HepG2 (cell line): ENCODE measurements around the gene MRFAP1. TPM values are rescaled to one million over a fixed set of nuclear protein-coding genes. Genes with fewer than 3 reads are reported as not detected.

Source experiments
- CENPX ChIP-seq: sonication (generic); formaldehyde crosslinking; IDR thresholded peaks from 2 replicates; pipeline ENCODE4 v1.9.0; 2021; ENCODE audit warnings: mild to moderate bottlenecking, missing genetic modification reagents, moderate library complexity
- HINFP ChIP-seq: sonication (generic); formaldehyde crosslinking; IDR thresholded peaks from 2 replicates; pipeline ENCODE4 v1.4.0; 2020; ENCODE audit warnings: low read depth, mild to moderate bottlenecking, missing genetic modification reagents
- IKZF4 ChIP-seq: sonication (generic); formaldehyde crosslinking; IDR thresholded peaks from 2 replicates; pipeline ENCODE4 v1.5.1; 2020; ENCODE audit warnings: borderline replicate concordance, mild to moderate bottlenecking, low read depth, missing genetic modification reagents; ENCODE audit errors: not compliant biosample characterization
- JARID2 ChIP-seq: sonication (generic); formaldehyde crosslinking; IDR thresholded peaks from 2 replicates; pipeline ENCODE4 v1.8.1; 2023; ENCODE audit warnings: missing genetic modification reagents, inconsistent platforms; ENCODE audit not compliant: insufficient replicate concordance
- NFATC3 ChIP-seq: sonication (generic); formaldehyde crosslinking; IDR thresholded peaks from 2 replicates; pipeline ENCODE4 v1.5.1; 2020; ENCODE audit warnings: mild to moderate bottlenecking, missing genetic modification reagents
- PAF1 ChIP-seq: IDR thresholded peaks from 2 replicates; pipeline ENCODE4 v1.6.1; 2016; ENCODE audit warnings: missing genetic modification reagents, missing compliant biosample characterization
- POGZ ChIP-seq: sonication (generic); formaldehyde crosslinking; IDR thresholded peaks from 2 replicates; pipeline ENCODE4 v1.4.0; 2020; ENCODE audit warnings: mild to moderate bottlenecking, missing genetic modification reagents
- RAD51 ChIP-seq: fragments of 450-650 bp; IDR thresholded peaks from 2 replicates; pipeline ENCODE4 v1.6.1; 2016; ENCODE audit warnings: borderline replicate concordance
- SP140L ChIP-seq: sonication (generic); formaldehyde crosslinking; IDR thresholded peaks from 2 replicates; pipeline ENCODE4 v1.4.0; 2020; ENCODE audit warnings: missing genetic modification reagents, borderline replicate concordance
- SP5 ChIP-seq: IDR thresholded peaks from 2 replicates; pipeline ENCODE4 v1.6.1; 2016; ENCODE audit warnings: low read depth, borderline replicate concordance
- SPEN ChIP-seq: sonication (generic); formaldehyde crosslinking; IDR thresholded peaks from 2 replicates; pipeline ENCODE4 v1.5.1; 2020; ENCODE audit warnings: low read depth, mild to moderate bottlenecking, missing genetic modification reagents
- SRF ChIP-seq: IDR thresholded peaks from 2 replicates; pipeline ENCODE4 v1.6.1; 2011; ENCODE audit warnings: mild to moderate bottlenecking, low read depth, low read length, moderate library complexity
- TBX2 ChIP-seq: sonication (generic); formaldehyde crosslinking; IDR thresholded peaks from 2 replicates; pipeline ENCODE4 v1.5.0; 2020; ENCODE audit warnings: missing genetic modification reagents, mild to moderate bottlenecking, borderline replicate concordance
- TEAD2 ChIP-seq: sonication (generic); formaldehyde crosslinking; IDR thresholded peaks from 2 replicates; pipeline ENCODE4 v1.9.0; 2021; ENCODE audit warnings: missing genetic modification reagents
- ZNF274 ChIP-seq: sonication (generic); formaldehyde crosslinking; IDR thresholded peaks from 2 replicates; pipeline ENCODE4 v1.5.1; 2020; ENCODE audit warnings: mild to moderate bottlenecking, missing genetic modification reagents
- ZSCAN30 ChIP-seq: sonication (generic); formaldehyde crosslinking; IDR thresholded peaks from 2 replicates; pipeline ENCODE4 v1.5.0; 2020; ENCODE audit warnings: mild to moderate bottlenecking, missing genetic modification reagents
- polyA plus RNA-seq, 8 experiments: library from polyadenylated mRNA; depleted of rRNA in 3 of 8; stranded (reverse) in 7 of 8; unstranded in 1 of 8; fragments of >200 nt; fragmentation: Illumina TruSeq in 4 of 8; extraction: Trizol in 4 of 8; gene quantifications; 2 replicates each; pipeline versions ENCODE4 v1.2.1 to v1.2.3, GENCODE V29; 2011 to 2016; ENCODE audit warnings: low read depth in 4 of 8, missing spikeins in 1 of 8, mixed read lengths in 1 of 8; ENCODE audit not compliant: insufficient read depth in 1 of 8
- total RNA-seq, 5 experiments: library from RNA; depleted of rRNA; stranded (reverse); fragments of >200 nt; fragmentation: Illumina TruSeq; extraction: Trizol; gene quantifications; 2 replicates each; pipeline ENCODE4 v1.2.3, GENCODE V29; 2016; ENCODE audit warnings: low read depth in 1 of 5
- TF ChIP-seq, protein P1 (sequence below): sonication (generic); formaldehyde crosslinking; IDR thresholded peaks from 2 replicates; pipeline ENCODE4 v1.4.0; 2020; ENCODE audit warnings: missing genetic modification reagents, borderline replicate concordance
- TF ChIP-seq, protein P2 (sequence below): sonication (generic); formaldehyde crosslinking; IDR thresholded peaks from 2 replicates; pipeline ENCODE4 v1.5.0; 2020; ENCODE audit warnings: mild to moderate bottlenecking, missing genetic modification reagents
- TF ChIP-seq, protein P3 (sequence below): sonication (generic); formaldehyde crosslinking; IDR thresholded peaks from 2 replicates; pipeline ENCODE4 v1.5.0; 2020; ENCODE audit warnings: mild to moderate bottlenecking, missing genetic modification reagents

MRFAP1 gene
- total and polyA plus RNA-seq, 2 of the 13 experiments (the other 11 are each of a cell fraction or from before 2014, with no cell fraction given), result 112 to 158 TPM

- peak; percentile 41; the same call in 1 of the 2 replicates for TF ChIP-seq HINFP (CRISPR knock-in tag)
- TF ChIP-seq TEAD2 (CRISPR knock-in tag), result 0 out of 2 replicates have a peak, but pooled peaks have one; percentile 36
- TF ChIP-seq SPEN (CRISPR knock-in tag), result peak; percentile 93
- TF ChIP-seq PAF1 (CRISPR knock-in tag), result no peak
- TF ChIP-seq ZSCAN30 (CRISPR knock-in tag), result 0 out of 2 replicates have a peak, but pooled peaks have one; percentile 80
- TF ChIP-seq NFATC3, result no peak
- no peak for TF ChIP-seq IKZF4 (CRISPR knock-in tag)
- TF ChIP-seq ZNF274 (CRISPR knock-in tag), result peak; percentile 60; the same call in 1 of the 2 replicates
- TF ChIP-seq SP140L, result no peak
- peak; percentile 27 for TF ChIP-seq JARID2
- TF ChIP-seq CENPX (CRISPR knock-in tag), result no peak
- TF ChIP-seq, protein P1, sequence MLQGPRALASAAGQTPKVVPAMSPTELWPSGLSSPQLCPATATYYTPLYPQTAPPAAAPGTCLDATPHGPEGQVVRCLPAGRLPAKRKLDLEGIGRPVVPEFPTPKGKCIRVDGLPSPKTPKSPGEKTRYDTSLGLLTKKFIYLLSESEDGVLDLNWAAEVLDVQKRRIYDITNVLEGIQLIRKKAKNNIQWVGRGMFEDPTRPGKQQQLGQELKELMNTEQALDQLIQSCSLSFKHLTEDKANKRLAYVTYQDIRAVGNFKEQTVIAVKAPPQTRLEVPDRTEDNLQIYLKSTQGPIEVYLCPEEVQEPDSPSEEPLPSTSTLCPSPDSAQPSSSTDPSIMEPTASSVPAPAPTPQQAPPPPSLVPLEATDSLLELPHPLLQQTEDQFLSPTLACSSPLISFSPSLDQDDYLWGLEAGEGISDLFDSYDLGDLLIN, result no peak
- TF ChIP-seq, protein P2, sequence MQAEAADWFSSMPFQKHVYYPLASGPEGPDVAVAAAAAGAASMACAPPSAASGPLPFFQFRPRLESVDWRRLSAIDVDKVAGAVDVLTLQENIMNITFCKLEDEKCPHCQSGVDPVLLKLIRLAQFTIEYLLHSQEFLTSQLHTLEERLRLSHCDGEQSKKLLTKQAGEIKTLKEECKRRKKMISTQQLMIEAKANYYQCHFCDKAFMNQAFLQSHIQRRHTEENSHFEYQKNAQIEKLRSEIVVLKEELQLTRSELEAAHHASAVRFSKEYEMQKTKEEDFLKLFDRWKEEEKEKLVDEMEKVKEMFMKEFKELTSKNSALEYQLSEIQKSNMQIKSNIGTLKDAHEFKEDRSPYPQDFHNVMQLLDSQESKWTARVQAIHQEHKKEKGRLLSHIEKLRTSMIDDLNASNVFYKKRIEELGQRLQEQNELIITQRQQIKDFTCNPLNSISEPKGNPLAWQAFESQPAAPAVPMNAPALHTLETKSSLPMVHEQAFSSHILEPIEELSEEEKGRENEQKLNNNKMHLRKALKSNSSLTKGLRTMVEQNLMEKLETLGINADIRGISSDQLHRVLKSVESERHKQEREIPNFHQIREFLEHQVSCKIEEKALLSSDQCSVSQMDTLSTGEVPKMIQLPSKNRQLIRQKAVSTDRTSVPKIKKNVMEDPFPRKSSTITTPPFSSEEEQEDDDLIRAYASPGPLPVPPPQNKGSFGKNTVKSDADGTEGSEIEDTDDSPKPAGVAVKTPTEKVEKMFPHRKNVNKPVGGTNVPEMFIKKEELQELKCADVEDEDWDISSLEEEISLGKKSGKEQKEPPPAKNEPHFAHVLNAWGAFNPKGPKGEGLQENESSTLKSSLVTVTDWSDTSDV (CRISPR knock-in tag), result no peak
- no peak for TF ChIP-seq SRF
- TF ChIP-seq TBX2 (CRISPR knock-in tag), result peak; percentile 70
- TF ChIP-seq POGZ, result no peak; the same call in 1 of the 2 replicates
- TF ChIP-seq RAD51, result no peak
- no peak for TF ChIP-seq SP5
- TF ChIP-seq, protein P3, sequence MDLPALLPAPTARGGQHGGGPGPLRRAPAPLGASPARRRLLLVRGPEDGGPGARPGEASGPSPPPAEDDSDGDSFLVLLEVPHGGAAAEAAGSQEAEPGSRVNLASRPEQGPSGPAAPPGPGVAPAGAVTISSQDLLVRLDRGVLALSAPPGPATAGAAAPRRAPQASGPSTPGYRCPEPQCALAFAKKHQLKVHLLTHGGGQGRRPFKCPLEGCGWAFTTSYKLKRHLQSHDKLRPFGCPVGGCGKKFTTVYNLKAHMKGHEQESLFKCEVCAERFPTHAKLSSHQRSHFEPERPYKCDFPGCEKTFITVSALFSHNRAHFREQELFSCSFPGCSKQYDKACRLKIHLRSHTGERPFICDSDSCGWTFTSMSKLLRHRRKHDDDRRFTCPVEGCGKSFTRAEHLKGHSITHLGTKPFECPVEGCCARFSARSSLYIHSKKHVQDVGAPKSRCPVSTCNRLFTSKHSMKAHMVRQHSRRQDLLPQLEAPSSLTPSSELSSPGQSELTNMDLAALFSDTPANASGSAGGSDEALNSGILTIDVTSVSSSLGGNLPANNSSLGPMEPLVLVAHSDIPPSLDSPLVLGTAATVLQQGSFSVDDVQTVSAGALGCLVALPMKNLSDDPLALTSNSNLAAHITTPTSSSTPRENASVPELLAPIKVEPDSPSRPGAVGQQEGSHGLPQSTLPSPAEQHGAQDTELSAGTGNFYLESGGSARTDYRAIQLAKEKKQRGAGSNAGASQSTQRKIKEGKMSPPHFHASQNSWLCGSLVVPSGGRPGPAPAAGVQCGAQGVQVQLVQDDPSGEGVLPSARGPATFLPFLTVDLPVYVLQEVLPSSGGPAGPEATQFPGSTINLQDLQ (CRISPR knock-in tag), result peak; percentile 67; the same call in 1 of the 2 replicates
These were observed at the start of gene MRFAP1 (continued) for GRCh38 chr4:6640292-6641163.
